SK-N-SH treated with all-trans-retinoic acid at 6 μM for 48 hours (cell line): ENCODE data around the gene GRIP1.

ENCODE experiments used
- ATAC-seq: fragments of 200-7000 bp; cut with Tn5 transposase; 3 replicates; pipeline ENCODE4 v1.9.1; 2020; ENCODE audit warnings: mild to moderate bottlenecking, moderate library complexity
- ARNTL ChIP-seq: fragments of 450-650 bp; formaldehyde crosslinking; IDR thresholded peaks from 2 replicates; pipeline ENCODE4 v1.5.0; 2020; ENCODE audit warnings: low read depth, mild to moderate bottlenecking, moderate library complexity, borderline replicate concordance
- BACH2 ChIP-seq: fragments of 250-450 bp; sonication (Bioruptor Pico); IDR thresholded peaks from 2 replicates; pipeline ENCODE4 v1.9.0; 2021; ENCODE audit warnings: mild to moderate bottlenecking, borderline replicate concordance
- CSDC2 ChIP-seq: fragments of 250-450 bp; sonication (Bioruptor Pico); IDR thresholded peaks from 2 replicates; pipeline ENCODE4 v1.5.0; 2020; ENCODE audit warnings: mild to moderate bottlenecking, moderate library complexity
- ESRRG ChIP-seq: fragments of 250-450 bp; sonication (Bioruptor Pico); IDR thresholded peaks from 2 replicates; pipeline ENCODE4 v1.6.1; 2021; ENCODE audit warnings: mild to moderate bottlenecking
- GLIS3 ChIP-seq: fragments of 250-450 bp; sonication (Bioruptor Pico); IDR thresholded peaks from 2 replicates; pipeline ENCODE4 v1.5.0; 2020; ENCODE audit warnings: mild to moderate bottlenecking, moderate library complexity
- OSR1 ChIP-seq: fragments of 250-450 bp; sonication (Bioruptor Pico); IDR thresholded peaks from 2 replicates; pipeline ENCODE4 v1.8.0; 2022; ENCODE audit warnings: moderate library complexity, mild to moderate bottlenecking, inconsistent platforms
- PATZ1 ChIP-seq: fragments of 250-450 bp; sonication (Bioruptor Pico); IDR thresholded peaks from 2 replicates; pipeline ENCODE4 v1.8.0; 2020; ENCODE audit warnings: mild to moderate bottlenecking, moderate library complexity, borderline replicate concordance
- PPARA ChIP-seq: fragments of 250-450 bp; sonication (Bioruptor Pico); IDR thresholded peaks from 2 replicates; pipeline ENCODE4 v1.5.0; 2020; ENCODE audit warnings: mild to moderate bottlenecking, borderline replicate concordance
- RARB ChIP-seq: fragments of 250-450 bp; sonication (Bioruptor Pico); IDR thresholded peaks from 2 replicates; pipeline ENCODE4 v1.8.0; 2021; ENCODE audit warnings: mild to moderate bottlenecking, moderate library complexity
- SNAI2 ChIP-seq: fragments of 250-450 bp; sonication (Bioruptor Pico); IDR thresholded peaks from 2 replicates; pipeline ENCODE4 v1.5.0; 2020; ENCODE audit warnings: mild to moderate bottlenecking, moderate library complexity
- TCF4 ChIP-seq: fragments of 250-450 bp; sonication (Bioruptor Pico); IDR thresholded peaks from 2 replicates; pipeline ENCODE4 v1.8.0; 2021; ENCODE audit warnings: mild to moderate bottlenecking, moderate library complexity, borderline replicate concordance
- TOX ChIP-seq: fragments of 250-450 bp; sonication (Bioruptor Pico); IDR thresholded peaks from 2 replicates; pipeline ENCODE4 v1.8.0; 2021; ENCODE audit warnings: mild to moderate bottlenecking, moderate library complexity, borderline replicate concordance
- ZC3H10 ChIP-seq: fragments of 250-450 bp; sonication (Bioruptor Pico); IDR thresholded peaks from 2 replicates; pipeline ENCODE4 v1.5.1; 2021; ENCODE audit warnings: mild to moderate bottlenecking, moderate library complexity
- ZFP3 ChIP-seq: fragments of 250-450 bp; sonication (Bioruptor Pico); IDR thresholded peaks from 2 replicates; pipeline ENCODE4 v1.5.0; 2020; ENCODE audit warnings: mild to moderate bottlenecking, moderate library complexity
- ZFP30 ChIP-seq: fragments of 450-650 bp; formaldehyde crosslinking; IDR thresholded peaks from 2 replicates; pipeline ENCODE4 v1.5.0; 2022; ENCODE audit warnings: mild to moderate bottlenecking, moderate library complexity
- ZNF565 ChIP-seq: fragments of 450-650 bp; formaldehyde crosslinking; conservative IDR thresholded peaks from 2 replicates; pipeline ENCODE4 v1.5.0; 2020; ENCODE audit warnings: low read depth, mild to moderate bottlenecking, moderate library complexity
- ZNF70 ChIP-seq: fragments of 450-650 bp; formaldehyde crosslinking; IDR thresholded peaks from 2 replicates; pipeline ENCODE4 v1.5.0; 2020; ENCODE audit warnings: mild to moderate bottlenecking, moderate library complexity
- ZNF8 ChIP-seq: fragments of 450-650 bp; formaldehyde crosslinking; IDR thresholded peaks from 2 replicates; pipeline ENCODE4 v1.5.0; 2020; ENCODE audit warnings: mild to moderate bottlenecking, moderate library complexity
- TF ChIP-seq, protein P1 (sequence below): fragments of 250-450 bp; sonication (Bioruptor Pico); IDR thresholded peaks from 2 replicates; pipeline ENCODE4 v1.5.0; 2020; ENCODE audit warnings: mild to moderate bottlenecking, moderate library complexity
- TF ChIP-seq, protein P2 (sequence below): fragments of 250-450 bp; sonication (Bioruptor Pico); IDR thresholded peaks from 2 replicates; pipeline ENCODE4 v1.5.1; 2021; ENCODE audit warnings: mild to moderate bottlenecking, moderate library complexity
- TF ChIP-seq, protein P3 (sequence below): fragments of 250-450 bp; sonication (Bioruptor Pico); IDR thresholded peaks from 2 replicates; pipeline ENCODE4 v1.5.1; 2020; ENCODE audit warnings: low read depth, mild to moderate bottlenecking, moderate library complexity
- TF ChIP-seq, protein P4 (sequence below): fragments of 250-450 bp; sonication (Bioruptor Pico); IDR thresholded peaks from 2 replicates; pipeline ENCODE4 v1.8.0; 2021; ENCODE audit warnings: low read depth, mild to moderate bottlenecking, moderate library complexity, borderline replicate concordance

The GRIP1 gene

GRCh38 chr12:66354291-66354690, 324.6 kb downstream of the GRIP1 start:
- TF ChIP-seq ESRRG (CRISPR knock-in tag) (no peak), TOX (CRISPR knock-in tag) (no peak), OSR1 (no peak), PATZ1 (no peak), TCF4 (CRISPR knock-in tag) (no peak), CSDC2 (CRISPR knock-in tag) (no peak), ZFP3 (no peak), ARNTL (CRISPR knock-in tag) (no peak), ZFP30 (no peak), SNAI2 (CRISPR knock-in tag) (no peak), ZNF70 (no peak), BACH2 (CRISPR knock-in tag) (no peak)
- TF ChIP-seq, protein P1, sequence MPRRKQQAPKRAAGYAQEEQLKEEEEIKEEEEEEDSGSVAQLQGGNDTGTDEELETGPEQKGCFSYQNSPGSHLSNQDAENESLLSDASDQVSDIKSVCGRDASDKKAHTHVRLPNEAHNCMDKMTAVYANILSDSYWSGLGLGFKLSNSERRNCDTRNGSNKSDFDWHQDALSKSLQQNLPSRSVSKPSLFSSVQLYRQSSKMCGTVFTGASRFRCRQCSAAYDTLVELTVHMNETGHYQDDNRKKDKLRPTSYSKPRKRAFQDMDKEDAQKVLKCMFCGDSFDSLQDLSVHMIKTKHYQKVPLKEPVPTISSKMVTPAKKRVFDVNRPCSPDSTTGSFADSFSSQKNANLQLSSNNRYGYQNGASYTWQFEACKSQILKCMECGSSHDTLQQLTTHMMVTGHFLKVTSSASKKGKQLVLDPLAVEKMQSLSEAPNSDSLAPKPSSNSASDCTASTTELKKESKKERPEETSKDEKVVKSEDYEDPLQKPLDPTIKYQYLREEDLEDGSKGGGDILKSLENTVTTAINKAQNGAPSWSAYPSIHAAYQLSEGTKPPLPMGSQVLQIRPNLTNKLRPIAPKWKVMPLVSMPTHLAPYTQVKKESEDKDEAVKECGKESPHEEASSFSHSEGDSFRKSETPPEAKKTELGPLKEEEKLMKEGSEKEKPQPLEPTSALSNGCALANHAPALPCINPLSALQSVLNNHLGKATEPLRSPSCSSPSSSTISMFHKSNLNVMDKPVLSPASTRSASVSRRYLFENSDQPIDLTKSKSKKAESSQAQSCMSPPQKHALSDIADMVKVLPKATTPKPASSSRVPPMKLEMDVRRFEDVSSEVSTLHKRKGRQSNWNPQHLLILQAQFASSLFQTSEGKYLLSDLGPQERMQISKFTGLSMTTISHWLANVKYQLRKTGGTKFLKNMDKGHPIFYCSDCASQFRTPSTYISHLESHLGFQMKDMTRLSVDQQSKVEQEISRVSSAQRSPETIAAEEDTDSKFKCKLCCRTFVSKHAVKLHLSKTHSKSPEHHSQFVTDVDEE (CRISPR knock-in tag): no peak
- no peak for ATAC-seq

DNA sequence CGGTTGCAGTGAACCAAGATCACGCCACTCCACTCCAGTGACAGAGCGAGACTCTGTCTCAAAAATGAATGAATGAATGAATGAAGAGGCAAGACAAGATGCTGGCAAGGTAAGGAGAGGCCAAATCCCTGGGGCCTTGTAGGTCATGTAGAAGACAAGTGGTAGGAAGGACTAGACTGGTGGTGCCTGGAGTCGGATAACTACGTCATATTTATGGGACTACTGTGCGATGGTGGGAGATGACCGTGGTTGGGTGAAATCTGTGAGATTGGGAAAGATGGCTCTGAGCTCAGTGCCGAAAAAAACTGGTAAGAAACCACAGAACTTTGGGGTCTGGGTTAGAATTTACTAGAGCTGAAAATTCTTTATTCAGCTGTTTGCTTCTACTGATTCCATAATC, 326.0 kb downstream of the GRIP1 start:
- TF ChIP-seq ZFP3 (no peak), OSR1 (no peak), BACH2 (CRISPR knock-in tag) (no peak), TOX (CRISPR knock-in tag) (no peak), GLIS3 (CRISPR knock-in tag) (no peak), ARNTL (CRISPR knock-in tag) (no peak), CSDC2 (CRISPR knock-in tag) (no peak), PPARA (CRISPR knock-in tag) (no peak), ESRRG (CRISPR knock-in tag) (no peak), TCF4 (CRISPR knock-in tag) (no peak), ZNF8 (CRISPR knock-in tag) (no peak), ZFP30 (no peak), ZNF70 (no peak), ZC3H10 (no peak), ZNF565 (CRISPR knock-in tag) (no peak)
- TF ChIP-seq, protein P1 (CRISPR knock-in tag): no peak
- TF ChIP-seq, protein P2, sequence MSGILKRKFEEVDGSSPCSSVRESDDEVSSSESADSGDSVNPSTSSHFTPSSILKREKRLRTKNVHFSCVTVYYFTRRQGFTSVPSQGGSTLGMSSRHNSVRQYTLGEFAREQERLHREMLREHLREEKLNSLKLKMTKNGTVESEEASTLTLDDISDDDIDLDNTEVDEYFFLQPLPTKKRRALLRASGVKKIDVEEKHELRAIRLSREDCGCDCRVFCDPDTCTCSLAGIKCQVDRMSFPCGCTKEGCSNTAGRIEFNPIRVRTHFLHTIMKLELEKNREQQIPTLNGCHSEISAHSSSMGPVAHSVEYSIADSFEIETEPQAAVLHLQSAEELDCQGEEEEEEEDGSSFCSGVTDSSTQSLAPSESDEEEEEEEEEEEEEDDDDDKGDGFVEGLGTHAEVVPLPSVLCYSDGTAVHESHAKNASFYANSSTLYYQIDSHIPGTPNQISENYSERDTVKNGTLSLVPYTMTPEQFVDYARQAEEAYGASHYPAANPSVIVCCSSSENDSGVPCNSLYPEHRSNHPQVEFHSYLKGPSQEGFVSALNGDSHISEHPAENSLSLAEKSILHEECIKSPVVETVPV (CRISPR knock-in tag): no peak
- TF ChIP-seq, protein P3, sequence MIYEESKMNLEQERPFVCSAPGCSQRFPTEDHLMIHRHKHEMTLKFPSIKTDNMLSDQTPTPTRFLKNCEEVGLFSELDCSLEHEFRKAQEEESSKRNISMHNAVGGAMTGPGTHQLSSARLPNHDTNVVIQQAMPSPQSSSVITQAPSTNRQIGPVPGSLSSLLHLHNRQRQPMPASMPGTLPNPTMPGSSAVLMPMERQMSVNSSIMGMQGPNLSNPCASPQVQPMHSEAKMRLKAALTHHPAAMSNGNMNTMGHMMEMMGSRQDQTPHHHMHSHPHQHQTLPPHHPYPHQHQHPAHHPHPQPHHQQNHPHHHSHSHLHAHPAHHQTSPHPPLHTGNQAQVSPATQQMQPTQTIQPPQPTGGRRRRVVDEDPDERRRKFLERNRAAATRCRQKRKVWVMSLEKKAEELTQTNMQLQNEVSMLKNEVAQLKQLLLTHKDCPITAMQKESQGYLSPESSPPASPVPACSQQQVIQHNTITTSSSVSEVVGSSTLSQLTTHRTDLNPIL (CRISPR knock-in tag): no peak
- ATAC-seq: no peak

GRCh38 chr12:66352197-66352596, 326.7 kb downstream of the GRIP1 start:
- TF ChIP-seq GLIS3 (CRISPR knock-in tag) (no peak), ZNF8 (CRISPR knock-in tag) (no peak), TCF4 (CRISPR knock-in tag) (no peak), ZFP3 (no peak), ARNTL (CRISPR knock-in tag) (no peak), ZC3H10 (no peak), RARB (CRISPR knock-in tag) (no peak), ZNF565 (CRISPR knock-in tag) (no peak), ZNF70 (no peak), CSDC2 (CRISPR knock-in tag) (no peak), PATZ1 (no peak), ESRRG (CRISPR knock-in tag) (no peak), BACH2 (CRISPR knock-in tag) (no peak), OSR1 (no peak), TOX (CRISPR knock-in tag) (no peak), PPARA (CRISPR knock-in tag) (no peak)
- TF ChIP-seq, protein P4, sequence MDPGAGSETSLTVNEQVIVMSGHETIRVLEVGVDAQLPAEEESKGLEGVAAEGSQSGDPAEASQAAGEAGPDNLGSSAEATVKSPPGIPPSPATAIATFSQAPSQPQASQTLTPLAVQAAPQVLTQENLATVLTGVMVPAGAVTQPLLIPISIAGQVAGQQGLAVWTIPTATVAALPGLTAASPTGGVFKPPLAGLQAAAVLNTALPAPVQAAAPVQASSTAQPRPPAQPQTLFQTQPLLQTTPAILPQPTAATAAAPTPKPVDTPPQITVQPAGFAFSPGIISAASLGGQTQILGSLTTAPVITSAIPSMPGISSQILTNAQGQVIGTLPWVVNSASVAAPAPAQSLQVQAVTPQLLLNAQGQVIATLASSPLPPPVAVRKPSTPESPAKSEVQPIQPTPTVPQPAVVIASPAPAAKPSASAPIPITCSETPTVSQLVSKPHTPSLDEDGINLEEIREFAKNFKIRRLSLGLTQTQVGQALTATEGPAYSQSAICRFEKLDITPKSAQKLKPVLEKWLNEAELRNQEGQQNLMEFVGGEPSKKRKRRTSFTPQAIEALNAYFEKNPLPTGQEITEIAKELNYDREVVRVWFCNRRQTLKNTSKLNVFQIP: no peak
- ATAC-seq: peak; percentile 73
